Right lobe of liver (tissue), 6 donors: ENCODE measurements around the gene ISY1. TPM values are rescaled to one million over a fixed set of nuclear protein-coding genes. Genes with fewer than 3 reads are reported as not detected.

Source experiments
- ATAC-seq, 4 donors: fragments of 200-7000 bp; cut with Tn5 transposase; one replicate each; pipeline ENCODE4 v1.9.1; 2020; ENCODE audit warnings: mild to moderate bottlenecking in 4 of 4, moderate library complexity in 4 of 4
- DNase-seq, 3 donors: peaks; one replicate each; pipeline ENCODE4 v3.0.0-alpha.2; 2020
- H3K27ac ChIP-seq, 3 donors: fragments of 200-600 bp; one replicate each; pipeline ENCODE4 v1.8.0; 2022
- H3K27me3 ChIP-seq, 2 donors: fragments of 200-600 bp; one replicate each; pipeline ENCODE4 v1.8.0; 2022
- H3K36me3 ChIP-seq, 4 donors: fragments of 200-600 bp; sonication (generic) in 1 of 4; one replicate each; pipeline versions ENCODE4 v1.5.1 to v1.8.0; 2017 to 2022; ENCODE audit warnings: control low read depth in 1 of 4
- H3K4me1 ChIP-seq, 4 donors: fragments of 200-600 bp; sonication (generic) in 1 of 4; one replicate each; pipeline versions ENCODE4 v1.5.1 to v1.8.0; 2017 to 2022; ENCODE audit warnings: control low read depth in 1 of 4
- H3K4me3 ChIP-seq, 3 donors: fragments of 200-600 bp; one replicate each; pipeline ENCODE4 v1.8.0; 2022
- H3K9me3 ChIP-seq, 4 donors: fragments of 200-600 bp; sonication (generic) in 1 of 4; one replicate each; pipeline versions ENCODE4 v1.5.1 to v1.8.0; 2017 to 2022; ENCODE audit warnings: control low read depth in 1 of 4
- POLR2A ChIP-seq: fragments of 450-650 bp; IDR thresholded peaks from one replicate; pipeline ENCODE4 v1.6.1; 2017; ENCODE audit warnings: antibody characterized with exemption, mild to moderate bottlenecking
- WGBS: methylation state at CpG from one replicate; pipeline ENCODE4 v1.1.6; 2018; ENCODE audit warnings: low coverage, low lambda C conversion rate; ENCODE audit not compliant: insufficient coverage; ENCODE audit errors: missing lambda C conversion rate; 5-methylcytosine and 5-hydroxymethylcytosine counted together
- intact Hi-C, 2 donors: fragments of 100-400 bp; cut with DNase I; formaldehyde crosslinking; loops; one replicate each; pipeline versions ENCODE4 v1.11.2 to v1.14.1; 2022
- total RNA-seq, 6 experiments: library from RNA; depleted of rRNA in 2 of 6; stranded (reverse); fragments of >200 nt in 2 of 6; fragmentation: NEBNext Ultra II Directional in 3 of 6; extraction: Animal tissue kit (Norgen Biotek cat#: 25700) in 3 of 6; gene quantifications; one replicate each; pipeline versions ENCODE4 v1.1.0 to v1.2.4, GENCODE V29; 2016 to 2023
- TF ChIP-seq, protein P1 (sequence below), 4 donors: fragments of 200-600 bp in 3 of 4; fragments of 450-650 bp in 1 of 4; IDR thresholded peaks; one replicate each; pipeline versions ENCODE4 v1.5.1 to v1.8.0; 2016 to 2022; ENCODE audit warnings: antibody characterized with exemption in 4 of 4, mild to moderate bottlenecking in 2 of 4
- donor health status: DM: no; HTN: yes; CAD: no.
- donor health status: DM: no; HTN: no; CAD: no.
- donor health status: DM: no; HTN: no; CAD: no.
- donor health status: DM: no; HTN: yes; CAD: no.
- donor health status: DM: no; HTN: yes; CAD: no.

ISY1 gene
- total RNA-seq, 6 experiments from 2014 or later = 2.8 to 10.8 (median 8.9) TPM

GRCh38 chr3:129078510-129078909, 82.4 kb downstream of the ISY1 start:
- DNase-seq (no peak), ATAC-seq (no peak)
- 84% methylated on average over 6 of the region's 8 CpGs for WGBS
- Histone ChIP-seq H3K27ac (no peak overlapping the region), H3K27me3 (no peaks in the 10 kb centered on the region), H3K9me3 (no peaks in the 10 kb centered on the region), H3K4me3 (no peak overlapping the region), H3K4me1 (peaks cover 0 to 3% (median 0%) of the 10 kb centered on the region in 4 donors), H3K36me3 (no peaks in the 10 kb centered on the region)
- TF ChIP-seq, protein P1, sequence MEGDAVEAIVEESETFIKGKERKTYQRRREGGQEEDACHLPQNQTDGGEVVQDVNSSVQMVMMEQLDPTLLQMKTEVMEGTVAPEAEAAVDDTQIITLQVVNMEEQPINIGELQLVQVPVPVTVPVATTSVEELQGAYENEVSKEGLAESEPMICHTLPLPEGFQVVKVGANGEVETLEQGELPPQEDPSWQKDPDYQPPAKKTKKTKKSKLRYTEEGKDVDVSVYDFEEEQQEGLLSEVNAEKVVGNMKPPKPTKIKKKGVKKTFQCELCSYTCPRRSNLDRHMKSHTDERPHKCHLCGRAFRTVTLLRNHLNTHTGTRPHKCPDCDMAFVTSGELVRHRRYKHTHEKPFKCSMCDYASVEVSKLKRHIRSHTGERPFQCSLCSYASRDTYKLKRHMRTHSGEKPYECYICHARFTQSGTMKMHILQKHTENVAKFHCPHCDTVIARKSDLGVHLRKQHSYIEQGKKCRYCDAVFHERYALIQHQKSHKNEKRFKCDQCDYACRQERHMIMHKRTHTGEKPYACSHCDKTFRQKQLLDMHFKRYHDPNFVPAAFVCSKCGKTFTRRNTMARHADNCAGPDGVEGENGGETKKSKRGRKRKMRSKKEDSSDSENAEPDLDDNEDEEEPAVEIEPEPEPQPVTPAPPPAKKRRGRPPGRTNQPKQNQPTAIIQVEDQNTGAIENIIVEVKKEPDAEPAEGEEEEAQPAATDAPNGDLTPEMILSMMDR (IDR thresholded peaks at IDR 0.05) = no peak
- no peak for TF ChIP-seq POLR2A
- intact Hi-C loops = no loop called here

Other genes starting within 250 kb of the ISY1 start
- under 1 TPM in 4 of 6 experiments, not detected in 2; 0.05 to 0.21 (median 0.08) TPM for gene CFAP92, start 167.0 kb downstream of the ISY1 start, total RNA-seq
- 1 to 10 TPM in 2 of 6 experiments, under 1 TPM in 4; 0.25 to 1.5 (median 0.39) TPM for gene EFCC1, start 159.8 kb downstream of the ISY1 start, total RNA-seq
- under 1 TPM in 1 of 6 experiments, not detected in 5; 0.50 TPM for gene GP9, start 100.3 kb downstream of the ISY1 start, total RNA-seq
- 10 to 100 TPM; 21.8 to 67.2 (median 38.5) TPM for gene RAB43, start 39.3 kb downstream of the ISY1 start, total RNA-seq
- 100 to 1,000 TPM; 164 to 222 (median 215) TPM for gene CNBP, start 22.8 kb upstream of the ISY1 start, total RNA-seq
- 100 to 1,000 TPM in 5 of 6 experiments, 10 to 100 TPM in 1; 75.9 to 140 (median 119) TPM for gene COPG1, start 88.5 kb upstream of the ISY1 start, total RNA-seq
- 10 to 100 TPM; 17.4 to 36.9 (median 20.1) TPM for gene HMCES, start 117.8 kb upstream of the ISY1 start, total RNA-seq